GM18870 (cell line): Measurements from ENCODE around the gene TBCD.

Source experiments
- ATAC-seq: cut with Tn5 transposase; IDR thresholded peaks from one replicate; pipeline ENCODE4 v1.9.1; 2021; ENCODE audit warnings: moderate library complexity; ENCODE audit not compliant: unreplicated experiment

The TBCD gene

GRCh38 chr17:82808006-82808405, 56.1 kb downstream of the TBCD start:
- ATAC-seq: no peak

- ATAC-seq: no peak
Measured at GRCh38 chr17:82808921-82809905, 57.3 kb downstream of the TBCD start.

GRCh38 chr17:82810644-82811430, 59.0 kb downstream of the TBCD start:
- no peak for ATAC-seq

GRCh38 chr17:82812058-82812457, 60.2 kb downstream of the TBCD start:
- ATAC-seq: no peak

GRCh38 chr17:82812601-82813000, 60.7 kb downstream of the TBCD start:
- ATAC-seq: no peak

GRCh38 chr17:82813299-82814051, 61.6 kb downstream of the TBCD start:
- no peak for ATAC-seq

GRCh38 chr17:82814834-82815233, 63.0 kb downstream of the TBCD start:
- no peak for ATAC-seq

GRCh38 chr17:82815354-82815753, 63.5 kb downstream of the TBCD start:
- ATAC-seq: no peak

- no peak for ATAC-seq
Measured at GRCh38 chr17:82815790-82816305, 64.0 kb downstream of the TBCD start.

- ATAC-seq: no peak
Measured at GRCh38 chr17:82816358-82816757, 64.5 kb downstream of the TBCD start.

- no peak for ATAC-seq
Measured at GRCh38 chr17:82817947-82818346, 66.1 kb downstream of the TBCD start.

- no peak for ATAC-seq
Measured at GRCh38 chr17:82820278-82821251, 68.7 kb downstream of the TBCD start.

GRCh38 chr17:82821554-82821953, 69.7 kb downstream of the TBCD start:
- no peak for ATAC-seq

GRCh38 chr17:82822281-82822680, 70.4 kb downstream of the TBCD start:
- ATAC-seq: no peak

GRCh38 chr17:82823004-82823403, 71.1 kb downstream of the TBCD start:
- no peak for ATAC-seq

GRCh38 chr17:82825540-82826124, 73.8 kb downstream of the TBCD start:
- ATAC-seq: no peak

GRCh38 chr17:82826211-82826610, 74.3 kb downstream of the TBCD start:
- no peak for ATAC-seq

GRCh38 chr17:82826956-82827355, 75.1 kb downstream of the TBCD start:
- ATAC-seq: no peak

- ATAC-seq: no peak
Measured at GRCh38 chr17:82828875-82829487, 77.1 kb downstream of the TBCD start.
